GM23338 (cell line): ENCODE results near the gene IL21R. TPM values are rescaled to one million over a fixed set of nuclear protein-coding genes. Genes with fewer than 3 reads are reported as not detected.

Experiments
- ATAC-seq: fragments of 200-7000 bp; cut with Tn5 transposase; 3 replicates; pipeline ENCODE4 v1.9.1; 2020
- DNase-seq: peaks from one replicate; pipeline ENCODE4 v3.0.0-alpha.2; 2015; ENCODE audit warnings: low spot score
- H2AFZ ChIP-seq: fragments of 200-600 bp; sonication (generic); 2 replicates; pipeline ENCODE4 v1.8.0; 2016; ENCODE audit warnings: antibody characterized with exemption, mild to moderate bottlenecking, moderate library complexity
- H3F3A ChIP-seq: fragments of 200-600 bp; sonication (generic); replicated peaks from 2 replicates; pipeline ENCODE4 v1.8.0; 2017; ENCODE audit warnings: antibody characterized with exemption, mixed run types, low read depth
- H3K27ac ChIP-seq: fragments of 200-600 bp; sonication (generic); 2 replicates; pipeline ENCODE4 v1.6.1; 2016; ENCODE audit warnings: low read depth
- H3K27me3 ChIP-seq: fragments of 200-600 bp; sonication (generic); 2 replicates; pipeline ENCODE4 v1.8.0; 2016; ENCODE audit warnings: mild to moderate bottlenecking, mixed run types, moderate library complexity; ENCODE audit not compliant: insufficient read depth
- H3K36me3 ChIP-seq: fragments of 200-600 bp; sonication (generic); 2 replicates; pipeline ENCODE4 v1.8.0; 2016; ENCODE audit warnings: mild to moderate bottlenecking; ENCODE audit not compliant: insufficient read depth
- H3K4me1 ChIP-seq: fragments of 200-600 bp; sonication (generic); 2 replicates; pipeline ENCODE4 v1.8.0; 2016; ENCODE audit warnings: mild to moderate bottlenecking, moderate library complexity; ENCODE audit not compliant: insufficient read depth
- H3K4me2 ChIP-seq: fragments of 200-600 bp; sonication (generic); 2 replicates; pipeline ENCODE4 v1.7.1; 2017; ENCODE audit warnings: mixed run types
- H3K4me3 ChIP-seq: fragments of 200-600 bp; sonication (generic); 2 replicates; pipeline ENCODE4 v1.6.1; 2016; ENCODE audit warnings: mixed run types
- H3K79me2 ChIP-seq: fragments of 200-600 bp; sonication (generic); replicated peaks from 2 replicates; pipeline ENCODE4 v1.8.0; 2017; ENCODE audit warnings: mild to moderate bottlenecking; ENCODE audit not compliant: insufficient read depth
- H3K9me2 ChIP-seq: fragments of 200-600 bp; sonication (generic); 2 replicates; pipeline ENCODE4 v1.8.0; 2017; ENCODE audit not compliant: insufficient read depth
- H4K20me1 ChIP-seq: fragments of 200-600 bp; sonication (generic); replicated peaks from 2 replicates; pipeline ENCODE4 v1.8.0; 2017; ENCODE audit warnings: mild to moderate bottlenecking; ENCODE audit not compliant: insufficient read depth
- H3K27ac Mint-ChIP-seq: 2 replicates; pipeline ENCODE4 v1.8.0; 2020; ENCODE audit warnings: inconsistent platforms, mild to moderate bottlenecking, moderate library complexity, mixed read lengths
- H3K27me3 Mint-ChIP-seq: 3 replicates; pipeline ENCODE4 v1.8.0; 2022; ENCODE audit warnings: low read depth, mild to moderate bottlenecking, moderate library complexity, mixed read lengths, inconsistent platforms; ENCODE audit not compliant: insufficient read depth, poor library complexity
- H3K36me3 Mint-ChIP-seq: 3 replicates; pipeline ENCODE4 v1.8.0; 2021; ENCODE audit warnings: low read depth, mild to moderate bottlenecking, inconsistent platforms, moderate library complexity, mixed read lengths
- H3K4me1 Mint-ChIP-seq: 3 replicates; pipeline ENCODE4 v1.8.0; 2020; ENCODE audit warnings: mild to moderate bottlenecking, inconsistent platforms, mixed read lengths
- H3K4me3 Mint-ChIP-seq: 3 replicates; pipeline ENCODE4 v1.8.0; 2021; ENCODE audit warnings: moderate library complexity, mild to moderate bottlenecking, inconsistent platforms, mixed read lengths
- H3K9me3 Mint-ChIP-seq: 3 replicates; pipeline ENCODE4 v1.8.0; 2020; ENCODE audit warnings: moderate library complexity, mild to moderate bottlenecking, inconsistent platforms, mixed read lengths
- CREB1 ChIP-seq: fragments of 250-450 bp; sonication (Bioruptor Pico); IDR thresholded peaks from 2 replicates; pipeline ENCODE4 v1.5.0; 2020; ENCODE audit warnings: low read depth, mild to moderate bottlenecking, moderate library complexity
- CTCF ChIP-seq, 2 experiments: fragments of 200-600 bp in 1 of 2; sonication (generic) in 1 of 2; conservative IDR thresholded peaks; 2 replicates each; pipeline versions ENCODE4 v1.5.1 to v1.6.1; 2016 to 2017; ENCODE audit warnings: antibody characterized with exemption in 2 of 2, low read depth in 2 of 2, mild to moderate bottlenecking in 2 of 2, moderate library complexity in 1 of 2
- ETS1 ChIP-seq: IDR thresholded peaks from 2 replicates; pipeline ENCODE4 v1.6.1; 2016; ENCODE audit warnings: antibody characterized with exemption
- EZH2 ChIP-seq: fragments of 200-600 bp; sonication (generic); IDR thresholded peaks from one replicate; pipeline ENCODE4 v1.8.0; 2017; ENCODE audit warnings: antibody characterized with exemption, mild to moderate bottlenecking, low read depth; ENCODE audit not compliant: unreplicated experiment
- EZH2phosphoT487 ChIP-seq: fragments of 200-600 bp; sonication (generic); IDR thresholded peaks from one replicate; pipeline ENCODE4 v1.8.1; 2018; ENCODE audit warnings: antibody characterized with exemption; ENCODE audit not compliant: unreplicated experiment
- JUNB ChIP-seq: IDR thresholded peaks from one replicate; pipeline ENCODE4 v1.6.1; 2016; ENCODE audit warnings: antibody characterized with exemption; ENCODE audit not compliant: unreplicated experiment
- NANOG ChIP-seq: IDR thresholded peaks from 2 replicates; pipeline ENCODE4 v1.6.1; 2016; ENCODE audit warnings: antibody characterized with exemption, borderline replicate concordance
- POLR2AphosphoS5 ChIP-seq: IDR thresholded peaks from 2 replicates; pipeline ENCODE4 v1.6.1; 2016; ENCODE audit warnings: antibody characterized with exemption, low read depth
- REST ChIP-seq: IDR thresholded peaks from one replicate; pipeline ENCODE4 v1.6.1; 2018; ENCODE audit warnings: antibody characterized with exemption; ENCODE audit not compliant: unreplicated experiment
- STAT1 ChIP-seq: IDR thresholded peaks from one replicate; pipeline ENCODE4 v1.6.1; 2016; ENCODE audit warnings: antibody characterized with exemption; ENCODE audit not compliant: unreplicated experiment
- ZNF114 ChIP-seq: fragments of 250-450 bp; sonication (Bioruptor Pico); IDR thresholded peaks from 2 replicates; pipeline ENCODE4 v1.5.0; 2020; ENCODE audit warnings: mild to moderate bottlenecking, moderate library complexity
- ZNF331 ChIP-seq: fragments of 250-450 bp; sonication (Bioruptor Pico); IDR thresholded peaks from 2 replicates; pipeline ENCODE4 v1.5.0; 2020; ENCODE audit warnings: low read depth, mild to moderate bottlenecking, moderate library complexity
- polyA plus RNA-seq: library from polyadenylated mRNA; unstranded; fragments of >200 nt; fragmentation: Nextera tagmentation; extraction: Ambion mirVana; gene quantifications from 2 replicates; pipeline ENCODE4 v1.2.1, GENCODE V29; 2016
- total RNA-seq: library from RNA; depleted of rRNA; stranded (reverse); fragments of >200 nt; shearing (Covaris generic); gene quantifications from 2 replicates; pipeline ENCODE4 v1.2.3, GENCODE V29; 2014
- TF ChIP-seq, protein P1 (sequence below): fragments of 250-450 bp; sonication (Bioruptor Pico); IDR thresholded peaks from 2 replicates; pipeline ENCODE4 v1.5.0; 2020; ENCODE audit warnings: mild to moderate bottlenecking, moderate library complexity

IL21R gene
- total and polyA plus RNA-seq, 2 experiments from 2014 or later, result 0.42 to 2.6 TPM

- H3K9me3 Mint-ChIP-seq, result no peaks in the 10 kb centered on the region
- no peak for TF ChIP-seq JUNB
- no peak for TF ChIP-seq POLR2AphosphoS5
- TF ChIP-seq EZH2, result no peak
- TF ChIP-seq ZNF331 (CRISPR knock-in tag), result no peak
- no peak for TF ChIP-seq EZH2phosphoT487
- no peak for TF ChIP-seq STAT1
- no peak for TF ChIP-seq NANOG
- no peak for TF ChIP-seq CTCF (conservative IDR thresholded peaks at IDR 0.05; ENCODE audit: low read depth in 2 of 2)
- no peak for TF ChIP-seq CREB1
- no peak for TF ChIP-seq ZNF114 (CRISPR knock-in tag)
- no peak for TF ChIP-seq ETS1
- TF ChIP-seq, protein P1, sequence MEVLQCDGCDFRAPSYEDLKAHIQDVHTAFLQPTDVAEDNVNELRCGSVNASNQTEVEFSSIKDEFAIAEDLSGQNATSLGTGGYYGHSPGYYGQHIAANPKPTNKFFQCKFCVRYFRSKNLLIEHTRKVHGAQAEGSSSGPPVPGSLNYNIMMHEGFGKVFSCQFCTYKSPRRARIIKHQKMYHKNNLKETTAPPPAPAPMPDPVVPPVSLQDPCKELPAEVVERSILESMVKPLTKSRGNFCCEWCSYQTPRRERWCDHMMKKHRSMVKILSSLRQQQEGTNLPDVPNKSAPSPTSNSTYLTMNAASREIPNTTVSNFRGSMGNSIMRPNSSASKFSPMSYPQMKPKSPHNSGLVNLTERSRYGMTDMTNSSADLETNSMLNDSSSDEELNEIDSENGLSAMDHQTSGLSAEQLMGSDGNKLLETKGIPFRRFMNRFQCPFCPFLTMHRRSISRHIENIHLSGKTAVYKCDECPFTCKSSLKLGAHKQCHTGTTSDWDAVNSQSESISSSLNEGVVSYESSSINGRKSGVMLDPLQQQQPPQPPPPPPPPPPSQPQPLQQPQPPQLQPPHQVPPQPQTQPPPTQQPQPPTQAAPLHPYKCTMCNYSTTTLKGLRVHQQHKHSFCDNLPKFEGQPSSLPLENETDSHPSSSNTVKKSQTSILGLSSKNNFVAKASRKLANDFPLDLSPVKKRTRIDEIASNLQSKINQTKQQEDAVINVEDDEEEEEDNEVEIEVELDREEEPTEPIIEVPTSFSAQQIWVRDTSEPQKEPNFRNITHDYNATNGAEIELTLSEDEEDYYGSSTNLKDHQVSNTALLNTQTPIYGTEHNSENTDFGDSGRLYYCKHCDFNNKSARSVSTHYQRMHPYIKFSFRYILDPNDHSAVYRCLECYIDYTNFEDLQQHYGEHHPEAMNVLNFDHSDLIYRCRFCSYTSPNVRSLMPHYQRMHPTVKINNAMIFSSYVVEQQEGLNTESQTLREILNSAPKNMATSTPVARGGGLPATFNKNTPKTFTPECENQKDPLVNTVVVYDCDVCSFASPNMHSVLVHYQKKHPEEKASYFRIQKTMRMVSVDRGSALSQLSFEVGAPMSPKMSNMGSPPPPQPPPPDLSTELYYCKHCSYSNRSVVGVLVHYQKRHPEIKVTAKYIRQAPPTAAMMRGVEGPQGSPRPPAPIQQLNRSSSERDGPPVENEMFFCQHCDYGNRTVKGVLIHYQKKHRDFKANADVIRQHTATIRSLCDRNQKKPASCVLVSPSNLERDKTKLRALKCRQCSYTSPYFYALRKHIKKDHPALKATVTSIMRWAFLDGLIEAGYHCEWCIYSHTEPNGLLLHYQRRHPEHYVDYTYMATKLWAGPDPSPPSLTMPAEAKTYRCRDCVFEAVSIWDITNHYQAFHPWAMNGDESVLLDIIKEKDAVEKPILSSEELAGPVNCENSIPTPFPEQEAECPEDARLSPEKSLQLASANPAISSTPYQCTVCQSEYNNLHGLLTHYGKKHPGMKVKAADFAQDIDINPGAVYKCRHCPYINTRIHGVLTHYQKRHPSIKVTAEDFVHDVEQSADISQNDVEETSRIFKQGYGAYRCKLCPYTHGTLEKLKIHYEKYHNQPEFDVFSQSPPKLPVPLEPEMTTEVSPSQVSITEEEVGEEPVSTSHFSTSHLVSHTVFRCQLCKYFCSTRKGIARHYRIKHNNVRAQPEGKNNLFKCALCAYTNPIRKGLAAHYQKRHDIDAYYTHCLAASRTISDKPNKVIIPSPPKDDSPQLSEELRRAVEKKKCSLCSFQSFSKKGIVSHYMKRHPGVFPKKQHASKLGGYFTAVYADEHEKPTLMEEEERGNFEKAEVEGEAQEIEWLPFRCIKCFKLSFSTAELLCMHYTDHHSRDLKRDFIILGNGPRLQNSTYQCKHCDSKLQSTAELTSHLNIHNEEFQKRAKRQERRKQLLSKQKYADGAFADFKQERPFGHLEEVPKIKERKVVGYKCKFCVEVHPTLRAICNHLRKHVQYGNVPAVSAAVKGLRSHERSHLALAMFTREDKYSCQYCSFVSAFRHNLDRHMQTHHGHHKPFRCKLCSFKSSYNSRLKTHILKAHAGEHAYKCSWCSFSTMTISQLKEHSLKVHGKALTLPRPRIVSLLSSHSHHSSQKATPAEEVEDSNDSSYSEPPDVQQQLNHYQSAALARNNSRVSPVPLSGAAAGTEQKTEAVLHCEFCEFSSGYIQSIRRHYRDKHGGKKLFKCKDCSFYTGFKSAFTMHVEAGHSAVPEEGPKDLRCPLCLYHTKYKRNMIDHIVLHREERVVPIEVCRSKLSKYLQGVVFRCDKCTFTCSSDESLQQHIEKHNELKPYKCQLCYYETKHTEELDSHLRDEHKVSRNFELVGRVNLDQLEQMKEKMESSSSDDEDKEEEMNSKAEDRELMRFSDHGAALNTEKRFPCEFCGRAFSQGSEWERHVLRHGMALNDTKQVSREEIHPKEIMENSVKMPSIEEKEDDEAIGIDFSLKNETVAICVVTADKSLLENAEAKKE (CRISPR knock-in tag), result no peak
- no peak for TF ChIP-seq REST
- peaks cover 86% of the 10 kb centered on the region for H3K36me3 Mint-ChIP-seq
- ATAC-seq (no peak), DNase-seq (no peak)
- Histone ChIP-seq H3K4me1 (no peaks in the 10 kb centered on the region), H3K4me3 (no peak overlapping the region), H3K27ac (no peak overlapping the region), H3K36me3 (peaks cover 24% of the 10 kb centered on the region), H3K27me3 (no peaks in the 10 kb centered on the region), H2AFZ (no peak overlapping the region), H3F3A (no peaks in the 10 kb centered on the region), H3K9me2 (no peaks in the 10 kb centered on the region), H3K79me2 (no peaks in the 10 kb centered on the region), H4K20me1 (no peaks in the 10 kb centered on the region), H3K4me2 (no peak overlapping the region)
- H3K27ac Mint-ChIP-seq, result no peak overlapping the region
- peaks cover 8% of the 10 kb centered on the region for H3K27me3 Mint-ChIP-seq
- no peaks in the 10 kb centered on the region for H3K4me1 Mint-ChIP-seq
- no peak overlapping the region for H3K4me3 Mint-ChIP-seq
Observed at GRCh38 chr16:27473101-27473900, 71.3 kb downstream of the IL21R start.
